ENCODE data around the gene BRICD5. TPM values are rescaled to one million over a fixed set of nuclear protein-coding genes. Genes with fewer than 3 reads are reported as not detected.

Gene BRICD5
- total and polyA plus RNA-seq, 2 of the 13 experiments (the other 11 are each of a cell fraction or from before 2014, with no cell fraction given) = 1.6 to 5.8 TPM

- TF ChIP-seq ATF2 (CRISPR knock-in tag; IDR thresholded peaks at IDR 0.05) (peak; percentile 88; the same call in 1 of the 2 replicates), HES4 (CRISPR knock-in tag; IDR thresholded peaks at IDR 0.05; ENCODE audit: borderline replicate concordance) (no peak), ARNT (IDR thresholded peaks at IDR 0.05) (no peak), MTERF4 (CRISPR knock-in tag; IDR thresholded peaks at IDR 0.05) (no peak; the same call in 1 of the 2 replicates), EP300 (IDR thresholded peaks at IDR 0.05; ENCODE audit: low read depth in 2 of 2, low read length in 2 of 2) (no peak), EP300 (CRISPR knock-in tag; IDR thresholded peaks at IDR 0.05; ENCODE audit: borderline replicate concordance) (0 out of 2 replicates have a peak, but pooled peaks have one; percentile 16), NAIF1 (CRISPR knock-in tag; IDR thresholded peaks at IDR 0.05; ENCODE audit: borderline replicate concordance) (0 out of 2 replicates have a peak, but pooled peaks have one; percentile 17), SYNCRIP (IDR thresholded peaks at IDR 0.05; ENCODE audit: insufficient read depth, low read depth, low read length) (no peak), MTF2 (CRISPR knock-in tag; IDR thresholded peaks at IDR 0.05; ENCODE audit: borderline replicate concordance) (peak; percentile 38; the same call in 1 of the 2 replicates), FIP1L1 (IDR thresholded peaks at IDR 0.05; ENCODE audit: borderline replicate concordance, insufficient read depth, low read depth, low read length) (no peak), NR2F2 (IDR thresholded peaks at IDR 0.05; ENCODE audit: borderline replicate concordance, low read depth) (peak; percentile 36; the same call in 1 of the 2 replicates), TBX3 (IDR thresholded peaks at IDR 0.05; ENCODE audit: borderline replicate concordance) (peak; percentile 19; the same call in 1 of the 2 replicates), GTF2F1 (IDR thresholded peaks at IDR 0.05; ENCODE audit: low read length) (no peak), ZBTB46 (CRISPR knock-in tag; IDR thresholded peaks at IDR 0.05; ENCODE audit: borderline replicate concordance) (no peak), NCOA2 (CRISPR knock-in tag; IDR thresholded peaks at IDR 0.05) (no peak; the same call in 1 of the 2 replicates), ZNF546 (CRISPR knock-in tag; conservative IDR thresholded peaks at IDR 0.05) (0 out of 2 replicates have a peak, but pooled peaks have one; percentile 43), PCBP2 (optimal IDR thresholded peaks at IDR 0.05; ENCODE audit: low read depth, low read length, poor library complexity, severe bottlenecking) (no peak), ZBTB2 (CRISPR knock-in tag; IDR thresholded peaks at IDR 0.05; ENCODE audit: low read depth) (peak; percentile 97), MED1 (CRISPR knock-in tag; IDR thresholded peaks at IDR 0.05) (peak; percentile 56), ELK4 (CRISPR knock-in tag; IDR thresholded peaks at IDR 0.05; ENCODE audit: borderline replicate concordance) (no peak), MTA3 (CRISPR knock-in tag; IDR thresholded peaks at IDR 0.05) (no peak), NFYC (CRISPR knock-in tag; IDR thresholded peaks at IDR 0.05) (peak; percentile 54; the same call in 1 of the 2 replicates), ZNF7 (CRISPR knock-in tag; IDR thresholded peaks at IDR 0.05) (no peak)
Measured at GRCh38 chr16:2223221-2223941, 12.7 kb upstream of the BRICD5 start, which contains the start of gene E4F1 (continued).
